AML-193 (cell line): ENCODE measurements around the gene DNM2.
"Not testable (repeated sequence)": the region's sequence is repeated elsewhere in the genome, so short reads cannot be mapped to it uniquely, and the experiment has no call there.

ENCODE experiments used
- DNase-seq, 2 experiments: peaks; one replicate each; lab custom pipeline; 2025; lab: John Stamatoyannopoulos, UW

The DNM2 gene

DNA sequence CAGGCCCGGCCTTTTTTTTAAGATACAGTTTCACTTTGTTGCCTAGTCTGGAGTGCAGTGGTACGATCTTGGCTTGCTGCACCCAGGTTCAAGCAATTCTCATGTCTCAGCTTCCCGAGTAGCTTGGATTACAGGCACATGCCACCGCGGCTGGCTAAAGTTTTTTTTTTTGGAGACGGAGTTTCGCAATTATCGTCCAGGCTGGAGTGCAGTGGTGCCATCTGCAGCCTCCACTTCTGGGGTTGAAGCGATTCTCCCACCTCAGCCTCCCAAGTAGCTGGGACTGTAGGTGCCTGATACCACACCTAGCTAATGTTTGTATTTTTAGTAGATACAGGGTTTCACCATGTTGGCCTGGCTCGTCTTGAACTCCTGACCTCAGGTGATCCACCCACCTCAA, 148.6 kb downstream of the DNM2 start:
- no peak for DNase-seq

DNA sequence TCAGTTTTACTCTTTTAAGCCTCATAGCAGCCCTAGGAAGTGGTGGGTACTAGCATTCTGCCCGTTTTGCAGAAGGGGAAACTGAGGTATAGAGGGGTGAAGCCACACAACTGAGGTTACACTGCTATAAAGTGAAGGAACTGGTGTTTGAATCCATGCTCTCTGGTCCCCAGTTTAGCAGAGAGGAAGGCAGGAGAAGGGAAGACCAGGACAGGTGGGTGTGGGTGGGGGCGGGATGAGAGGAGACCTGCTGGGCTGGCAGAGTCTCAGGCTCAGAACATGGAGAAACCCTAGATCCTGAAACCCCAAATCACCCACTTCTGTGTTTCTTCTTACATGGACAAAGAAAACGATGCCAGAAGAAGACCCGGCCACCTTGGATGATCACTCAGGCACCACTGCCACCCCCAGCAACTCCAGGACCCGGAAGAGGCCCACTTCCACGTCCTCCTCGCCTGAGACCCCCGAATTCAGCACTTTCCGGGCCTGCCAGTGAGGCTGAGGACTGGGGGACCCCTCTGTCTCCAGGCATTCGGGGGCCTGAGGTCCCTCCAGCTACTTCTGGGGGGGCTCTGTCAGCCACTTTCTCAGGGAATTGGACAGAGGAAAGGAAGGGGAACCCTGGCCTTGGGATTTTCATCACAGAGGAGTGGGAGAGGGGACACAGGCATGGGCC, 151.1 kb downstream of the DNM2 start:
- DNase-seq: no peak

DNA sequence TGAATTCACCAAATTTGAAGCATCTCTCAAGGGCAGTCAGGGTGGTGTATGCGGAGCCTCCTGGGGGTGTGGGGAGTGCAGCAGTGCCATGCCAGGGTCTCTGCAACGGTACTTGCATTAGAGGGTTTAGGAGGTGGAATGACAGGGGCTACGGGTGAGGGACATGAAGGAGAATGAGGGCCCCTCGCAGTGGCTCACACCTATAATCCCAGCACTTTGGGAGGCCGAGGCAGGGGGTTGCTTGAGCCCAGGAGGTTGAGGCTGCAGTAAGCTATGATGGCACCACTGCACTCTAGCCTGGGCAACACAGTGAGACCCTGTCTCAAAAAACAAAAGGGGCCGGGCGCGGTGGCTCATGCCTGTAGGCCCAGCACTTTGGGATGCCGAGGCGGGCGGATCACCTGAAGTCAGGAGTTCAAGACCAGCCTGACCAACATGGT, 152.0 kb downstream of the DNM2 start:
- not testable (repeated sequence) for DNase-seq

DNA sequence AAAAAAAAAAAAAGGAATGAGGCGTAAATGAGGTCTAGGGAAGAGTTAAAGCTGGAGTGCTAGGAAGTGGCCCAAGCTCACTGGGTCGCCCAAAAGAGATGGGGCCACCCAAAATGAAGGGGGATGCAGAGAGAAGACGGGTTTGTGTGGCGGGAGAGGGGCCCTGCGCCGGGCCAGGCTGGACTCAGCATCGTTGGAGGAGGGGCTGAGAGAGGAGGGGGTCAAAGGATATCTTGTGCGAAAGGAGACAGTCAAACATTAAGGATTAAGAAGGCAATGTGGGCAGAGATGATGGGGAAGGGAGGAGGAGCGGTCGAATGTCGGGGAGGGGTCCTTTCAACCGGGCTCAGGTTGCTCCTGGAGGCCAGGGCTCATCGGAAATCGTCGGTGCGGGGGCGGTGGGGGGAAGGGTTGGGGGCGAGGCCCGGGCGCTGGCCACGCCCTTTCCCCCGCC, 152.6 kb downstream of the DNM2 start:
- peak in 1 of 2 experiments; percentile 50 for DNase-seq

DNA sequence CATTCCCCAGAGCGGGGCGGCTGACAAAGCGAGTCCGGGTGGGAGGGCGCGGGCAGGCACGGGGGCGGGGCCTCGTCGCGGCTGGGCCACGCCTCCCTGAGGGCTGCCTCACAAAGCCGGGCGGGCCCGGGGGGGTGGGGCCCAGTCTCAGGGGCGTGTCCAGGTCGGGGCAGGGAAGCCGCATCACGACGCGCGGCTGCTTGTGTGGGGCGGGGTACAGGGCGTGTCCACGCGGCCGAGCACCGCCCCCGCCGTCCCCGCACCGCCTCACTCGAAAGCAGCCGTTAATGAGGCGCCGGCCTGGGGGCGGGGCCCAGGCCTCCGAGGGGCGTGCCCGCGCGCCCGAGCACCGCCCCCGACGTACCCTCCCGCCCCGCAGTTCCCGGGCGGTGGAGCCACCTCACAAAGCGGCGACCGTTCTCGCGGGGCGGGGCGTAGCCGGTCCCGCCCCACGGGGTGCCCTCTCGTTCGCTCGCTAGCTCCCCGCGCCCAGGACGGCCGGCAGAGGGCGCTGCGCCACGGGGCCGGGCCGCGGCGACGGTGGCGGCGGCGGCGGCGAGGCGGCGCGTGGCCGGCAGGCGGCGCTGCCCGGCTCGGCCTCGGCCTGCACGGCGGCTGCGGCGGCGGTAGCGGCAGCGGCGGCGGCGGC, 153.2 kb downstream of the DNM2 start, which contains the start of gene CARM1:
Gene CARM1 (plus strand): TSS at position 599 of the 649 bp plus-strand sequence. CDS start 150 bp downstream, outside the sequence.
- DNase-seq: peak; percentile 97 to 99

DNA sequence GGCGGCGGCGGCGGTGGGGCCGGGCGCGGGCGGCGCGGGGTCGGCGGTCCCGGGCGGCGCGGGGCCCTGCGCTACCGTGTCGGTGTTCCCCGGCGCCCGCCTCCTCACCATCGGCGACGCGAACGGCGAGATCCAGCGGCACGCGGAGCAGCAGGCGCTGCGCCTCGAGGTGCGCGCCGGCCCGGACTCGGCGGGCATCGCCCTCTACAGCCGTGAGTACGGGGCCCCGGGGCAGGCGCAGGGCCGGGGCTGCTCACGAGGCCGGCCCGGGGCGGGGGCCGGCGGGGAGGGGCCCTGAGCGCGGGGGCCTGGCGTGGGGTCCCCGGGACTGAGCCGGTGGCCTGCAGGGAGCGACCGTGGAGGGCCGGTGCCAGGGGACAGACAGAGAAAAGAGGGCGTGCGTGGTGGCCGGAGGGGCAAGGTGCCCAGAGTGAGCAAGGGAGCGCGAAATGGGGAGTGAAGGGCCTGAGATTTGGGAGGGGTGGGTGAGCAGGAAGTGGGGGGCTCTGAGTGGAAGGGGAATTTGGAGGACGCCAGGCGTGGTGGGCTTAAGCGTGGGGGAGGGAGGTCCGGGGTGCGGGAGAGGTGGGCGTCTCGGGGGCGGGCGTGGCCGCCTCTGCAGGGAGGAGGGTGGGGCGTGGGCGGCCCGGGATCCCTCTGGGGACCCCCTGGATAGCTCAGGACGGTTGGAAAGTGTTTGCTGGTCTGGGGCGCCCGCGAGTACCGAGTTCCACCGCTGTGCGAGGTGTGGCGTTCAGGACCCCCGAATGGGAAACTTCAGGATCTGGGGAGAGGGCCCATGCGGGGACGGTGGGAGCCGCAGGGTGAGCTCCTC, 154.0 kb downstream of the DNM2 start:
- no peak for DNase-seq

DNA sequence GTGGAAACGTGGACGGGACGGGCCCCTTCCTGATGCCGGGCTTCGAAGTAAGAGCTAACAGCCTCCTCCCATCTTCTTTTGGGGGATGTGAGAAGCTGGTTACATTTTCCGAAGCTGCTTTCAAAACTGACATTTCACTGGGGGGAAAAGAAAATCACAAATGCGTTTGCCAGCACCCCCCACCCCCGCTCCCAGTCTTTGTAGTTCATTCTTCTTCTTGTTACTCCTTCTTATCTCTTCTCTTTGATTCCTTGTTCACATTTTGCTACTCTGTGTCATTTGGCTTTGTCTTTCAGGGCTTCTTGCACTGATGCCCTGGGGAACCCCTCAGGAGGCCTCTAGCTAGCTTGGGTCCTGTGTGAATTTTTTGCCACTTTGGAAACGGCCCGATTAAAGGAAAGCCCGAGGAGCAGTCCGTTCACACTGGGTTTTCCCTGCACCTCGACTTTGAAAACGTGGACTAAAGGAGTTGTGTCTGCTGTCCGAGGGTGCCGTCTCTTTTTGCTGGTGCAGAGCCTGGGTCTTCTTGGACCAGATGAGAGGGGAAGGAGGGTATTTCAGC, 154.7 kb downstream of the DNM2 start:
- DNase-seq: no peak

DNA sequence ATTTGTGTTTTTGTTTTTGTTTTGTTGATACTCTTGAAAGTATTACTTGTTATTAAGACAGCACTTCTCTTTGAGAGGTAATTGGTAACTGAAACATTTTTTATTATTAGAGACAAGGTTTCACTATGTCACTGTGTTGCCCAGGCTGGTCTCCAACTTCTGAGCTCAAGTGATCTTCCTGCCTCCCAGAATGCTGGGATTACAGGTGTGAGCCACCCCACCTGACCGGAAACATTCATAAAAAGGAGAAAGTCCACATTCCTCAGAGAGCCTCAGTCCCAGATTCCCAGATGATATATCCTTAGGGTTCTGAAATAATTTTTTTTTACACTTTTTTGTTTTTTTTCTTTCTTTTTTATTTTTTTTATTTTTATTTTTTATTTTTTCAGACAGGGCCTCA, 156.1 kb downstream of the DNM2 start:
- no peak for DNase-seq

DNA sequence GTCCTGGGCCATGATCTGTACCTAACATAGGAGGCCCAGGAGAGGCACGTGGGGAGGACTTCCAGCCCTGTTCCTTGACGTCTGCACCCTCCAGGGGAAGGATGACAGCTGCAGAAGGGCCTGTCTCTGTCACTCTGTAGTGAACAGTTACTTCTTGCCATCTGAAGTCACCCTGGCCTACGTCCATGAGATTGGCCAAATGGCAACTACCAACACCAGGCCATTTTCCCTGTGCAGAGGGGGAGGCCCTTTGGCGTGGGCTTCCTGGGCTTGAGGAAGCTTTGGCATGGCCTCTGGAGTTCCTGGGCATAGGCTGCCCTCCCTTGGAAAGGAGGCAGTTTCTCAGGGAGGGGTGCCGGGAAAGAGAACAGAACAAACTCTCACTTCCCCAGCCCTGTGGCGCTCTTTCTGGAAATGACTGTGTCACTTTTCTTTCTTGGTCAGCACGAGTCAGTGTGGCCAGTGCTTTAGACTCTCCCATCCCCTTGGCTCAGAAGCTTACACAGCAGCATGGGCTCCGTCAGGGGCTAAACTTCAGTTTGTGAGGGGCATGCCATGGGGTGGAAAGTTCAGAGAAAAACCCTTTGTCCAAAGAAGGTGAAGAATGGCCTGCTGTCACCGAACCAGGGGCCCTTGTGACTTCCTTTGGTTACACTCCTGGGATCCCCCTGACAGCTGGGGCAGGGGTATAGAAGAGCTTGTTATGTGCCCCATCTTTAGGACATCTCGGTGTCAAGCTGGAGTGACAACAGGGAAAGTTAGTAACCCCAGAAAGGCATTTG, 158.8 kb downstream of the DNM2 start:
- DNase-seq: no peak

DNA sequence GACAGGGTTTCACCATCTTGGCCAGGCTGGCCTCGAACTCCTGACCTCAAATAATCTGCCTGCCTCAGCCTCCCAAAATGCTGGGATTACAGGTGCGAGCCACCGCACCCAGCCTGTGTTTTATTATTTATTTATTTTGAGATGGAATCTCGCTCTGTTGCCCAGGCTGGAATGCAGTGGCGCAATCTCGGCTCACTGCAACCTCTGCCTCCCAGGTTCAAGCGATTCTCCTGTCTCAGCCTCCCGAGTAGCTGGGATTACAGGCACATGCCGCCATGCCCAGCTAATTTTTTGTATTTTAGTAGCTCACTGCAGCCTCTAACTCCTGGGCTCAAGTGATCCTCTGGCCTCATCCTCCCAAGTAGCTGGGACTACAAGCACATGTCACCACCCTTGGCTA, 159.7 kb downstream of the DNM2 start:
- not testable (repeated sequence) for DNase-seq

DNA sequence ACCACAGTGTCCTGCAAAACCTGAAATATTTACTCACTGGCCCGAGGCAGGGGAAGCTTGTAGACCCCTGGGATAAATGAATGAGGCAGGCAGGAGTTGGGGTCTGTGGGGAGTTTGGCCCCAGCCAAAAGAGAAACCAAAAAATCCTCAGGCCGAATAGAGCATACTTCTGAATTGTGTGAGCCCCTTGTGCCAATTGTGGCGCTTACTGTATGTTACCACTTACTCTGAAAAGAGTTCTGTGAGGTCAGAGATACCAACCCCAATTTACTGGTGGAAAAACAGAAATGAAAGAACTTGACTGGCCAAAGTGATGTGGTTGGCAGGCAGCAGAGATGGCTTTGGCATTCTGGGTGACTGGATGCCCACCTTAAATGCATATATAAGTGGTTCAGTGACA, 160.4 kb downstream of the DNM2 start:
- DNase-seq: no peak
